GM10847 (cell line): Measurements from ENCODE around the gene MRPL41.

Experiments used
- POLR2A ChIP-seq: IDR thresholded peaks from 2 replicates; pipeline ENCODE4 v1.6.1; 2011; ENCODE audit not compliant: insufficient read length; ENCODE audit errors: extremely low read depth

MRPL41 gene

GRCh38 chr9:137578518-137579258 lies 27.0 kb downstream of the MRPL41 start, which contains the start of gene DPH7:
Gene DPH7, minus strand, starts transcription at chr9:137578925. Its CDS starts 148 bp downstream, at chr9:137578777.
- peak; percentile 77 for TF ChIP-seq POLR2A

- TF ChIP-seq POLR2A = no peak
Measured at GRCh38 chr9:137579259-137579604, 27.6 kb downstream of the MRPL41 start.

- no peak for TF ChIP-seq POLR2A
Measured at GRCh38 chr9:137580209-137580953, 28.7 kb downstream of the MRPL41 start.

- TF ChIP-seq POLR2A = no peak
Measured at GRCh38 chr9:137580954-137581322, 29.3 kb downstream of the MRPL41 start.

- TF ChIP-seq POLR2A = no peak
Measured at GRCh38 chr9:137581361-137582285, 29.9 kb downstream of the MRPL41 start.

- TF ChIP-seq POLR2A = no peak
Measured at GRCh38 chr9:137582286-137582860, 30.7 kb downstream of the MRPL41 start.

GRCh38 chr9:137583347-137583746 lies 31.7 kb downstream of the MRPL41 start:
- TF ChIP-seq POLR2A = no peak

- TF ChIP-seq POLR2A = no peak
Measured at GRCh38 chr9:137583957-137584356, 32.3 kb downstream of the MRPL41 start.

- no peak for TF ChIP-seq POLR2A
Measured at GRCh38 chr9:137586854-137587253, 35.2 kb downstream of the MRPL41 start.

GRCh38 chr9:137588311-137588710 lies 36.6 kb downstream of the MRPL41 start:
- TF ChIP-seq POLR2A = no peak

- no peak for TF ChIP-seq POLR2A
Measured at GRCh38 chr9:137588891-137589290, 37.2 kb downstream of the MRPL41 start.

GRCh38 chr9:137589441-137590122 lies 37.9 kb downstream of the MRPL41 start:
- TF ChIP-seq POLR2A = no peak

GRCh38 chr9:137590123-137590468 lies 38.4 kb downstream of the MRPL41 start:
- TF ChIP-seq POLR2A = no peak

GRCh38 chr9:137590469-137591383 lies 39.0 kb downstream of the MRPL41 start, which contains the start of gene ZMYND19:
Gene ZMYND19, minus strand, starts transcription at chr9:137590512. Its CDS starts 249 bp downstream, at chr9:137590263.
- TF ChIP-seq POLR2A = peak; percentile 14

- no peak for TF ChIP-seq POLR2A
Measured at GRCh38 chr9:137592767-137593166, 41.1 kb downstream of the MRPL41 start.
